HG03469 (cell line): ENCODE data around the gene NPIPB2.

Source experiments
- ATAC-seq: cut with Tn5 transposase; IDR thresholded peaks from one replicate; pipeline ENCODE4 v1.9.1; 2021; ENCODE audit warnings: mild to moderate bottlenecking, moderate library complexity, moderate number of reproducible peaks; ENCODE audit not compliant: unreplicated experiment

The NPIPB2 gene

DNA sequence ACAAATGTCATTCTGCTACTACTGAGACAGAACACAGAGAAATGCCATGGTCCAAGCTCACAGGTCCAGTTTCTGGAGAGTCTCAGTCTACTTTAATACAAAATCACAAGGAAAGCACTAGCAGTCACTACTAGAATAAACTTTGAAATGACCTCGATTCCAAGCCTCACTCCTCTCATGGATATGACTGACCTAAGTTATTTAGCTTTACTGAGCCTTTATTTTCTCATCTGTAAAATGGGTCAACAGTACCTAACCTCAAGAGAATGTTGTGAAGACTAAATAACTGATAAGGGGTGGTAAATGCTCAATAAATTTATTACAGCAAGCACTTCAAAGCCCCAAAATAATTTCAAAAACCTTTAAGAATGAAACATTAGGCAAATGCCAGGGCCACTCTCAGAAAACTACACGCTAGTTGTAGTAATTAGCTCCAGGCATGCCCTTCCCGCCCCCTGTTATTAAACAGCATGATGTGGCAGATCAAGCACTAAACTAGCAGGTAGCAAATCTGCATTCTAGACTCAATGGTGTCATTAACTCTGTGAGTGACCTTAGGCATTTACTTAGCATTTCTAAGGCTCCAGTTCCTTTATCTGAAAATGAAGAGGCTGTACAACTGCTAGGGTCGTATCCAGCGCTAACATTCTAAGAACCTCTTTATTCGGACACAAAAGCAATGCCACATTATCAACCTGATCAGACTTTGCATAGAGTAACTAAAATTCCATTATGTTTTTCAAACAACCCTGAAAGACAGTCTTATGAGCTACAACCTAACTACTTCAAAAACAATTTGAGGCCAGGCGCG lies 34.5 kb downstream of the NPIPB2 start:
- ATAC-seq, result no peak

DNA sequence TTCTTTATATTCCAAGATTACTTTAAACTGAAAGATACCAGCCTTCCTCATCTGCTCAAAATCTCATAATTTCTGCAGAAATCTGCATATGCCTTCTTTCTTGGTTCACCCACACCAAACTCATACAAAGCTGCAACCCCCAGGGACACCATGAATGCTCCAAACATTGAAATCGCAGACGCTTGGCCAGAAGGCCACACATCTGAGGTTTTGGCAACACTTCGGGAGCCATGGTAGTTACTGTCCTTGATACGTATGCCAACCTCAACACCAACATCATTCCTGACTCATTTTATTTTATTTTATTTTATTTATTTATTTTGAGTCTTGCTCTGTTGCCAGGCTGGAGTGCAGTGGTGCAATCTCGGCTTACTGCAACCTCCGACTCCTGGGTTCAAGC lies 37.9 kb downstream of the NPIPB2 start:
- ATAC-seq, result no peak

GRCh38 chr16:11901091-11901490 lies 40.8 kb downstream of the NPIPB2 start:
- ATAC-seq, result no peak

DNA sequence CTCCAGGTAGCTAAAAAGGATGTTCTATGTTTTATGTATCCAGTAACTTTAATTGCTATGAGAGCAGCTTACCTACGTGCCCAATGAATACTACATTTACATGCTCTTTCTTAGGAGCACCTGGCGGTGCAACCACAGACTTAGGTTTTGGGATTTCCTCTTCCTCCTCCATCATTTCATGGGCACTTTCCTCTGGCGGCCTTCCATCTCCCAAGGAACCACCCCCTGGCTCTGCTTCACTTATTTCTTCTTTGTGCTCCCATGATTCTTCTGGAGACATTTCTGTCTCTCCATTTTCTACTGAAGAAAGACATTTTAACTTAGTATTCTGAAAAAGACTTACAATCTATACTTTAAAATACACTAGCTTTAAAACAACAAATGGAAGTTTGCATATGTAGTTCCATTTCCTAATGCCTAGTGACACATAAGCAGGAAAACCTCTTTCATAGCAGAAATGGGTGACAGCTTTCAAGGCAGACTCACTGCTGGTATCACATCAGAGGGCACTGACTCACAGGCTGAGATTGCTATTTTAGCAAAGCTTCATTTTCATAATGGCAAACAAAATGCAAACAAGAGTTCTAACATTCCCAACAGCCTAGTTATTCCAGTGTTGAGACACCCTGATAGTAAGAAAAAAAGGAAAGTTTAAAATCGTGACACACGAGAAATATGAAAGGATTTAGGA lies 45.2 kb downstream of the NPIPB2 start:
- no peak for ATAC-seq

- no peak for ATAC-seq
Measured at GRCh38 chr16:11893571-11893970, 48.3 kb downstream of the NPIPB2 start.

GRCh38 chr16:11892761-11893160 lies 49.1 kb downstream of the NPIPB2 start:
- ATAC-seq, result no peak

DNA sequence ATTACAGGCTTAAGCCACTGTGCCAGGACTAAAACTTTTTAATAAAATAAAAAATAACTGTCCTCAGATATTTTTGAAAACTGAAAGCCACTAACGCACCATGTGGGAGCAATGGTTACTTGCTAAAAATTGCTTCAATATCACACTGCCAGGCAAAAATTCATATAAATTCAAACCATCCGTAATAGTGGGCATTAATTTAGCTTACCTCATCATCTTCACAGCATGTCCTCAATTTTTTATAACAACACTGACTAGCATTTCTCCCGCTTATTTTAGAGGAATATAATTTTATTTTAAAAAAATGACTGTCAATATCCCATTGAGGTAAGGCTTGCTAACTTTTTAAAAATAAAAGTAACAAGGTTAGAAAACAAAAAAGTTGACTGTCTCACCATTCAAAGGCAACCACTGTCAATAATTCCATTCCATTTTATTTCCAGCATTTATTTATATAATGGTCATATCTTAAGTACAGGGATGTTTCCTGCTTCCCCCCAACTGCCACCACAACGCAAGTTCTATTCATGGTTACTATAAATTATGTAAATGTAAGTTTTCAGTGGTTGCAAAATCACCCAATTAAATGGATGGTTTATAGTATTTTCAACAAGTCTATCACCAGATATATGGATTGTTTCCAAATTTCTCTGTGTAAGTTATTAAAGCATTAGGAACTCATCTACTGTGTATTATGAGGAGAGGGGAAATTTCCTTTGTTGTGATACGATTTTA lies 51.4 kb downstream of the NPIPB2 start:
- ATAC-seq, result no peak

- ATAC-seq, result no peak
Measured at GRCh38 chr16:11886881-11887280, 55.0 kb downstream of the NPIPB2 start.

GRCh38 chr16:11884035-11884434 lies 57.8 kb downstream of the NPIPB2 start:
- no peak for ATAC-seq

DNA sequence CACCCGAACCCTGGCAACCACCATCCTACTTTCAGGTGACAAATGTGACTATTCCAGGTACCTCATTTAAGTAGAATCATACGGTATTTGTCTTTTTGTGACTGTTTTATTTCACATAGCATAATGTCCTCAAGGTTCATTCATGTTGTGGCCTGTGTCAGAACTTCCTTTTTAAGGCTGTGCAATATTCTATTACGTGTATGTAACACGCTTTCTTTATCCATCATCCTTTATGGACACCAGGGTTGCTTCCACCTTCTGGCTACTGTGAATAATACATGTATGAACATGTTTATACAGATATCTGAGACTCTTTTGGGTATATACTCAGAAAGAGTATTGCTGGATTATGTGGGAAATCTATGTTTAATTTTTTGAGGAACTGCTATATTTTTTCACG lies 61.8 kb downstream of the NPIPB2 start:
- ATAC-seq, result no peak

DNA sequence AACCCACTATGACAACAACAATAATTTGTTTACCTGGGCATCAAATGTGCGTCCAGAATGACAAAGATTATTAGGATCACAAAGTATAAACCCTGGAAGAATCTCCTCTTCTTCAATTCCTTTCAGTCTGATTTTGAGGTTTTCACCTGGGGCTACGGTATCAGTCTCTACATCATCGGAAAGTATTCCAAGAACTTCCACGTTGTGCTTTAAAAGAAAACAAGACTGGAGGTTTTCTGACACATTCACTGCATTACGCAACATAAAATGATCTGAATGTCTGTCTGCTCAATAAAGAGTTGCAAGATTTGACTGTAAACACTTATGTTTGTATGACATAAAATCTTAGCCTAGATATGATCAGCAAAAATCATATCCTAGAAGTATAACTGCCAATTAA lies 64.5 kb downstream of the NPIPB2 start:
- ATAC-seq, result no peak
